ENCODE data around the gene NPC1.
"Not testable (repeated sequence)": the region's sequence is repeated elsewhere in the genome, so short reads cannot be mapped to it uniquely, and the experiment has no call there.

Gene NPC1

GRCh38 chr18:23578891-23579653 is 7.2 kb downstream of the NPC1 start:
- CTCF ChIA-PET, result interaction anchor here (0.7 to 1.5 kb wide), 7 partner anchors 9 to 63 kb away, joined by 3 to 5 read pairs (median 4); no protein-coding TSS in a partner anchor
- no peak for TF ChIP-seq CTCF (IDR thresholded peaks at IDR 0.05; ENCODE audit: control extremely low read depth, extremely low read depth, low read depth, missing control alignments)
- no peak for DNase-seq (ENCODE audit: extremely low spot score)
- POLR2A ChIA-PET, result interaction anchor here (1.1 kb wide), 1 partner anchor 64 kb away, joined by 3 read pairs; no protein-coding TSS in a partner anchor

DNA sequence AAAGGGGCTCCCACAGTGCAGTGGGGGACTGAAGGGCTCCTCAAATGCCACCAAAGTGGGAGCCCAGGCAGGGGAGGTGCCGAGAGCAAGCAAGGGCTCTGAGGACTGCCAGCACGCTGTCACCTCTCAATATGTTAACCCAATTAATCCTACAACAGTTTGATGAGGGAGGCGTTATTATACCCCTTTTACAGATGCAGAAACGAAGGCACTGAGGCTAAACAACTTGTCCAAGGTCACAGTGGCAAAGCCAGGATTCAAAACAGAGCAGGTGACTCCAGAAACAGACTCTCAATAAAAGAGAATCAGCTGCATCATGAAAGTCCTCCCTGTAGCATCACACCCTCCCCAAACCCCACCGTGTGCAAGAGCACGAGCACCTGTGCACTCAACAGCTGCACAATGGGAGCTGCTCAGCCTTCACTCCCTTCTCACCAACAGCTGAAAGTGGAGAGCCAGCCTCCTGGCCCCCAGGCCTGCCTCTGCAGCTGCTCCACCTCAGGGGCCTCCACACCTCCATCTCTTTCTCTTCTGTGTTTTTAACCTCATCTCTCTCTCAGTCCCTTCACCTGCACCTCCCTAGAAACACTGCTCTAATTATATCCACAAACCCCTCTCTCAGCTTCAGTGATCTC is 8.1 kb downstream of the NPC1 start:
- CTCF ChIA-PET, result interaction anchor here (0.7 to 1.4 kb wide), 4 partner anchors 8 to 62 kb away, joined by 3 to 4 read pairs (median 4); no protein-coding TSS in a partner anchor

DNA sequence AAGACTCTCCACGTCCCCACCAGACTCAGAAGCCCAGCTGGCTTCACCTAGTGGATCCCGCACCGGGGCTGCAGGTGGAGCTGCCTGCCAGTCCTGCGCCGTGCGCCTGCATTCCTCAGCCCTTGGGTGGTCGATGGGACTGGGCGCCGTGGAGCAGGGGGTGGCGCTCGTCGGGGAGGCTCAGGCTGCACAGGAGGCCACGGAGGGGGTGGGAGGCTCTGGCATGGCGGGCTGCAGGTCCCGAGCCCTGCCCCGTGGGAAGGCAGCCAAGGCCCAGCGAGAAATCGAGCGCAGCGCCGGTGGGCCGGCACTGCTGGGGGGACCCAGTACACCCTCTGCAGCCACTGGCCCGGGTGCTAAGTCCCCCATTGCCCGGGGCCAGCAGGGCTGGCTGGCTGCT is 8.8 kb downstream of the NPC1 start:
- DNase-seq (ENCODE audit: extremely low spot score); CTCF ChIA-PET; POLR2A ChIA-PET: not testable (repeated sequence)

More for the DNA sequence above, 8.1 kb downstream of the NPC1 start:
- DNase-seq (ENCODE audit: extremely low spot score), result no peak
- POLR2A ChIA-PET, result no interaction called here
- TF ChIP-seq CTCF (IDR thresholded peaks at IDR 0.05; ENCODE audit: control extremely low read depth, extremely low read depth, low read depth, missing control alignments), result no peak

- TF ChIP-seq CTCF (IDR thresholded peaks at IDR 0.05; ENCODE audit: control extremely low read depth, extremely low read depth, low read depth, missing control alignments), result no peak
- ChIA-PET POLR2A (no interaction called here), CTCF (interaction anchor here (0.9 to 1.5 kb wide), 3 partner anchors 10 to 59 kb away, joined by 3 to 4 read pairs (median 3); no protein-coding TSS in a partner anchor)
- DNase-seq (ENCODE audit: extremely low spot score), result no peak
Observed at GRCh38 chr18:23575309-23575651, 11.0 kb downstream of the NPC1 start.

DNA sequence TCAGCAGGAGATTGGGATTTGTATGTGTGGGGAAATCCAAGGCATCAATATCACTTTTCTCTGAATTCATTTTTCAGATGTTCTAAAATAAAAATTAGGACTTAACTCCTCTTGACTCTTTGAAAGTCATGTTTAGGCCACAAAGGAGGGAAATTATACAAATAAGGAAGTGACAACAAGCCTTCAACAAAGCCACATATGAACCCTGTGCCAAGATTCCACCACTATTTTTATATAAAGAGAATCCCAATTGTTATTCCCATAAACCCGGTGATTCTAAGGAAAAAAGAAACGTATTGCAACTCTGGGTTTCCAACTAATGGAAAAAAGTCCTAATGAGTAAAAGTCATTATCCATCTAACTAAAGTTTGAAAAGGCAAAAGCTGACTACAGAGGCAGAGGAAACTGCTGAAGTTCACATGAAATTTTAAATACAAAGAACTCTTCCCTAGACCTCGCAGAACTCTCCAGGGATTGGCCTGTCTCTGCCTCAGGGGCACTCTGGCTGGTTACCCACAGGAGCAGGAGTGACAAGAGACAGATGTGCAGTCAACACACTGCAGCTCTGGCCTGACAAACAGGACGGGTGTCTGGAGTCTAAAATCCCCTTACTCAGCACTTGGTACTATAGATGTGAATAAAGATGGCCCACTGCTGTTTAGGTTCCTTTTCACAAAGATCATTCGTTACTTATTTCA is 11.5 kb downstream of the NPC1 start:
- DNase-seq (ENCODE audit: extremely low spot score), result no peak
- CTCF ChIA-PET, result interaction anchor here (0.9 to 1.5 kb wide), 3 partner anchors 11 to 58 kb away, joined by 3 to 4 read pairs (median 3); no protein-coding TSS in a partner anchor
- no peak for TF ChIP-seq CTCF (IDR thresholded peaks at IDR 0.05; ENCODE audit: control extremely low read depth, extremely low read depth, low read depth, missing control alignments)
- POLR2A ChIA-PET, result no interaction called here

DNA sequence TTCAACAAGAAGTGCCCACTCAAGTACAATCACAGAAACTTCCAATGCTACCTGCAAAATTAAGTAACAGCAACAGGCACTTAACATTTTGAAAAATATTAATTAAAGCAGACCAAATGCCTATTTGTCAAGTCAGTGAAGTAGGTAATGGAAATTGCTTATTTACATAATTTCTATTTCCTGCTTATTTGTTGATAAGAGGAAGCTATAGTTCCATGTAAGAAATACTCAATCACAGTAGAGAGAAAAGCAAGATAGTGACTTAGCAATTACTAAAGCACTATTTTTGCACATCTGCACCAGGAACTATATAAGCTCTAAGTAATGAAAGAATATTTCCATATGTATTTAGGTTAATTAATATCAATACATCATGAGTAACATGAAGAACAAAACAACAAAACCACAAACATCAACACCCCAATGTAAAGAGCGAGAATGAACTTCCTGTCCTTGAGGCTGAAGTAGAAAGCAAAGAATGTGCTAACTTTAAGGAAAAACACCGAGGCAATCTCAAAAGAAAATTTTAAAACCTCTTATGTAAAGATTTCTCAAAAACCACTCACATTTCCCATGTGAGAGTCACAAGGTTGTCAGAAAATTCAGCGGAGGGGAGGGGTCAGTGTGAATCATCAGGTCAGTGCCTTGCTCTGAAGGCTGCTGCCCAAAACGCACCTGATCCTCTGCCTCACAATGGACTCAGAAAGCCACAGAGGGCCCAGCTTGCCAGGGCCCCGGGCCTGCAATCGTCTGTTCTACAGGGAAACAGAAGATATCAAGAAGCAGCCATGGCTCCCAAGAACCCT is 12.5 kb downstream of the NPC1 start:
- POLR2A ChIA-PET, result no interaction called here
- DNase-seq (ENCODE audit: extremely low spot score), result no peak
- TF ChIP-seq CTCF (IDR thresholded peaks at IDR 0.05; ENCODE audit: control extremely low read depth, extremely low read depth, low read depth, missing control alignments), result no peak
- CTCF ChIA-PET, result interaction anchor here (1.2 kb wide), 1 partner anchor 12 kb away, joined by 4 read pairs; no protein-coding TSS in a partner anchor

Data from GM10248 (cell line).